ENCODE data around the gene EMCN.
"Not testable (repeated sequence)": the region's sequence is repeated elsewhere in the genome, so short reads cannot be mapped to it uniquely, and the experiment has no call there.

Gene EMCN

DNA sequence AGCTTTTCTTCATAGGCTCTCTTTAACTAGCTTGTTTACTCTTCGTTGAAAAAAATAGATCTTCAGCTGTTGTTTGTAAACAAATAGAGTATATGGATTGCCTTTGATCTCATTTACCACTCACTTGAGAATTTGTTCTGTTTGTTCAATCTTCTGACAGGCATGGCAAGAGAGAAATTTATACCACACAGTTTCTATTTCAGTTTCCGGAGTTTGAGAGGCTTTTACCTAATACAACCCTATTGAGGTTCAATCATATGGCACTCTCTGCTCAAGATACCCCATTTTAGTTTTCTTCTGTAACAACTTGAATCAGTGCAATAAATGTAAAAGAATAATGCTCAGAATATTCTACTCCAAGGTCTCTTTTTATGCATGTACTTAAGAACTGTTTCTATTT is 148.0 kb downstream of the EMCN start:
- DNase-seq: no peak

DNA sequence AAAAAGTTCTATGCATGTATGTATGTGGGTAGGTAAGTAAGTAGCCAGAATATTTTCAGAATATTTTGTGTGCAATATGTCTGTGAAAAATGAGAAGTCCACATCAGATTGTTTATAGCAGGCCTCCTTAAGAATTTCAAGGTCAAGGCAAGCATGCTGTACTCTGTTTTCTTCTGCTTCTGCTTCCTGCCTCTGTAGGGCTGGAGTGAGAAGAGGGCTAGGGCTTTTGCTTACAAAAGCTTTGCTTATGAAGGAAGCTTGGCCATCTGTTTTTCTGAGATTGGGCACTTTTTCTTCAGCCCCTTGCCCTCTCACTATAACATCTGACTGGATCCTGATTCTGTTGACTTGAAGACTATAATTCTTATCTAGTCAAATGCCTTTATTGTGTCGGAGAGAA is 150.4 kb downstream of the EMCN start:
- DNase-seq: no peak

DNA sequence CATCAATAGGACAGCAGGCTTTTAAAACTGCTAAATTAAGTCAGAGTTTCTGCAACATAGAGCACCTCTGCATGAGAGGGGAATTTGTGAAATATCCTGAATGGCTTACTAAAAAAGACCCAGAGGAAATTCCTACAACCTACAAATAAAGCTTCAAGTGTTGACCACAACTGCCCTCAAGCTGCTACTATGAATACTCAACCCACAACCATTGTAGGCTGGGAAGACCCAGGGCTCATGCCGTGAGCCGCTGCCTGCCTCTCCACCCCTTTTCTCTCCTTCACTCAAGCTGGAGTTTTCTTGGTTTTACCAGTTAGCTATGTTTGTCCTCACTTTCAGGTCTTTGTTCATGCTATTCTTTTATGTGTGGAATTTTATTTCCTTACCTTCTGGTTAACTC is 151.6 kb downstream of the EMCN start:
- DNase-seq: no peak

DNA sequence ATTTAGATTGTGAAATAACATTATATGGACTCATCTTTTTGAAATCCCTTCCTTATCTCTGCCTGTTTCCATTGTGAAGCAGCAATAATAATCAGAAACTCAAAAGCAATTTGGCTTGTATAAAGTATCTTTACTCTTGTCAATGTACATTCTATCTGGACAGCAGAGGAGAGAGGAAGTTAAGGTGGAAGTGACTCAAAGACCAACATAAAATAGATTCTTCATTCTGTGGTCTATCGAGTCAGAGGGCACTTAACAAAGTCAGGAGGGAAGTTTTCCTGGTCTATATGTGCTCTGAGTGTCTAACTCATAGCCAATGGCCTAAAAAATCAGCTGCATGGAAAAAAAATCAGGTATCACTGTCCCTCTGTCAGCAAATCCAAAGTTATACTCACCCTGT is 155.5 kb downstream of the EMCN start:
- no peak for DNase-seq

DNA sequence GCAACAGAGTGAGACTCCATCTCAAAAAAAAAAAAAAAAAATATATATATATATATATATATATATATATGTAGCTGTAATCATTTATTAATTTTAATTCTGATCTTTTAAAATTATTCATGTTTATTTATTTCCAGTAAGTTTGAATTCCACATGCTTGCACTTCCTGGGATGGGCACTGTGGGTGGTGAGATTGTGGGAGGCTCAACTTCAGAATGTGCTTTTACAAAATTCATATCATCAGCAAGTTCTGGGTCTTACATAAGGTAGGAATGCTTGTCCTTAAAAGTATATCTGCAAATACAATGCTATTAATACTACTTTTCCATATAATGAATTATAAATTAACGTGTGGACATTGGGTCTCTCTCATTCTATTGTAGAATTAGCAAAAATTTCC is 156.5 kb downstream of the EMCN start:
- DNase-seq: no peak

DNA sequence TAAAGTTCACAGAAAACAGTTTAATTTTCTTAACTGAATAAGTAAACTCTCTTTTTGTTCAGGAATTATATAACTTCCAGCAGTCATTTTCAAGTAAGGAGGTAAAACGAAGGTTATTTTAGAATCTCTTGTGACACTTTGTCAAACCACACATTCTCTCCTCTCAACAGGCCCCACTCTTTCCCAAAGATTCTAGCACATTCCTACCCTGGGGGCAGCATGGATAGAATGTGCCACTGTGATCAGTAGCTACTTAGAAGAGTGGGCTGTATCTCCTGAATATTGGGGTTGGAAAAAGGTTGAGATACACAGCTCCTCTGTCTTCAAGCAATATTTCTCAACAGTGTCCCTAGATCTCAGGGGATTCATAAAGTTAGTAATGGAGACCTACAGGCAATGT is 157.6 kb downstream of the EMCN start:
- no peak for DNase-seq

DNA sequence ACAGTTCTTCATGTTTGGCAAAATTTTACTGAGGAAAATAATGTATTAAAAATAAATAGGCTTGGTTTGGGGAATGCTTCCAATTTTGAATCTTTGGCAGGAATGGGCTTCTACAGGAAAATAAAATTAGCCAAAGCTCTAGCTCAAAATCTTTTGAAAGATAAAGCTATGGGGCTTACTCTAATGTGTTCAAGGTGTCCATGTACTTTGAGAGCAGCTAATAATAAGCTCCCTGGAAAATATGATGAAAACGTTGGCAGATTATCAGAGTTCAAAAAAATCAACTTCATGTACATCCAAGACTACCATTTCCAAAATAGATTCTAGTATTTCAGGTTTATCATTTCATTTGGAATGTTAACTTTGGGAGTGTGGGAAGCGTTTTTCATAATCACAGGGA is 158.4 kb downstream of the EMCN start:
- DNase-seq: no peak

DNA sequence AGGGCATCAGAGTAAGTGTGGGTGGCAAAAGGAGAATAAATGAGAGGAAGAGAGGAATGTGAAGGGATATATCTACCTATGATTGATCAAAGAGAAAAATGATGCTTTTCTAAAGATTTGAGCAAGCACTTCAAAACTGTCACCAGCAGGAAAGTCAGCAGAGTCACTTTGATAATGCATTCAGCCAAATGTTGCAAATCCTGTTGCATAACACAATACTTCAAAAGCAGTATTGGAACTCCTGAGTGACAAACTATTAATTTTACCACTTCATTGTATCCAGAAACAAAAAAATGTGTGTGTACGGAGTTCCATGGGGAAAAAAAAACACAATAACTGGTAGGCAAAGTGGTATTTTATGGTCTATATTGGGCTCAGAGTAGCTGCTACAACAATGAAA is 160.3 kb downstream of the EMCN start:
- DNase-seq: no peak

DNA sequence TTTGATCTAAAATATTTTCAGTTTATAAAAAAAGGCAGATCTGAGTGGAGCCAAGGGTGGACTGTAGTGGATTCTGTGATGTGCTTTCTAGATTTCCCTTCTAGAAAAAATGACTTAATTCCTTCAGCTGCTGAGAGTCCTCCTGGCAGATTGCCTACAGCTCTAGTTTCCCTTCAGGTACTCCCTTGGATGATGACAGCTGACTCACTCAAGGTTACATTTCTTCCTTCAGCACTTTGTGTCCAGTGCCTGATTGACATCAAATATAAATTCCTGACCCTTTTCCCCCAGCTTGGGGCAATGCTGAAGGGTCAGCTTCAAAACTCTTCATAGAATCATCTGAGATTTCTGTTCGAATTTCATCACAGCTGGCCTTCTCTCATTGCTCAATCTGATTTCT is 161.7 kb downstream of the EMCN start:
- no peak for DNase-seq

DNA sequence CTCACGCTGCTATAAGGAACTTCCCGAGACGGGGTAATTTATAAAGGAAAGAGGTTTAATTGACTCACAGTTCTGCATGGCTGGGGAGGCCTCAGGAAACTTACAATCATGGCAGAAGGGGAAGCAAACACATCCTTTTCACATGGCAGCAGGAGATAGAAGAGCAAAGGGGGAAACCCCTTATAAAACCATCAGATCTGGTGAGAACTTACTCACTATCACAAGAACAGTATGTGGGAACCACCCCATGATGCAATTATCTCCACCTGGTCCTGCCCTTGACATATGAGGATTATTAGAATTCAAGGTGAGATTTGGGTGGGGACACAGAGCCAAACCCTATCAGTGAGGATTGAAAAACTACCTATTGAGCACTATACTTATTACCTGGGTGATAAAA is 165.5 kb downstream of the EMCN start:
- DNase-seq: not testable (repeated sequence)

DNA sequence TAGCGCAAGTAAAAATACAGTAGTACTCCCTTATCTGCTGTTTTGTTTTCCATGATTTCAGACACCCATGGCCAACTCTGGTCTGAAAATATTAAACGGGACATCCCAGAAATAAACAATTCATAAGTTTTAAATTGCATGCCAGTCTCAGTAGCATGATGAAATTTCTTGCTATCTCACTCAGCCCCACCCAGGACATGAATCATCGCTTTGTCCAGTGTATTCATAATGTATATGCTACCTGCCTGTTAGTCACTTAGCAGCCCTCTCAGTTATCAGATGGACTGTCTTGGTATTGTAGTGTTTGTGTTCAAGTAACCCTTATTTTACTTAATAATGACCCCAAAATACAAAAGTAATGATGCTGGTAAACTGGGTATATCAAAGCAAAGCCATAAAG is 169.3 kb downstream of the EMCN start:
- DNase-seq: no peak

DNA sequence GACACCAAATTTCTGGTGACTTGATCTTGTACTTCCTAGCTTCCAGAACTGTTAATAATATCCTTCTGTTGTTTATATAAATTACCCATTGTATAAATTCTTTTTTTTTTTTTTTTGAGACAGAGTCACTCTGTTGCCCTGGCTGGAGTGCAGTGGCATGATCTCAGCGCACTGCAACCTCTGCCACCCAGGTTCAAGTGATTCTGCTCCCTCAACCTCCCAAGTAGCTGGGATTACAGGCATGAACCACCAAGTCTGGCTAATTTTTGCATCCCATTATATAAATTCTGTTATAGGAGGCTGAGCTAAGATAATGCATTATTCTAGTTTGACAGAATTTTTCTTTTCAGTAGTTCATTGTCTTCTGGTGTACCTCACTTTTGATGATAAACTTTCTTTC is 170.6 kb downstream of the EMCN start:
- DNase-seq: no peak

DNA sequence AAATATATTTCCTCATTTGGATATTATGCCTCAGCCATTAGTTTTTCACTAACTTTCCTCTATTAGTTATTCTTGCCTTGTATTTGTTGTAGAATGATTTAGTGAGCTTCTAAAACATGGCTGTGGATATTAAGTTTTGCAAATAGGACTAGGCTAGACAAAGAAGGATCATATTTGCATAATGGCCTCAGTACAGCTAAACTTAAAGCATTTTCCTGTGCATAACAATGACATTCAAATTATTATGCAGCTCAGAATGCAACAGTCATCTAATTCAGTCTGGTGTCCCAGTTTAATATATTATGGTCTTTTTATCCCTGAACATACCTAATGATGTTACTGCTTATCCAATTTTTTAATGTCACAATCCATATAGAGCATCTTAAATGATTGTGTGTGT is 172.2 kb downstream of the EMCN start:
- DNase-seq: no peak

Measured in NCI-H2107 (cell line).